Metanephros (tissue), 2 donors: ENCODE measurements around the gene MRPL9. TPM values are rescaled to one million over a fixed set of nuclear protein-coding genes. Genes with fewer than 3 reads are reported as not detected.

Experiments
- small RNA-seq: library from RNA; depleted of rRNA; stranded (forward); fragments of <200 nt; gene quantifications from one replicate; pipeline ENCODE3, GENCODE V24; 2014; ENCODE audit warnings: low replicate concordance
- total RNA-seq: library from RNA; depleted of rRNA; stranded (reverse); fragments of >200 nt; gene quantifications from one replicate; pipeline ENCODE4 v1.2.3, GENCODE V29; 2014

The MRPL9 gene
- 59.6 TPM for total RNA-seq

DNA sequence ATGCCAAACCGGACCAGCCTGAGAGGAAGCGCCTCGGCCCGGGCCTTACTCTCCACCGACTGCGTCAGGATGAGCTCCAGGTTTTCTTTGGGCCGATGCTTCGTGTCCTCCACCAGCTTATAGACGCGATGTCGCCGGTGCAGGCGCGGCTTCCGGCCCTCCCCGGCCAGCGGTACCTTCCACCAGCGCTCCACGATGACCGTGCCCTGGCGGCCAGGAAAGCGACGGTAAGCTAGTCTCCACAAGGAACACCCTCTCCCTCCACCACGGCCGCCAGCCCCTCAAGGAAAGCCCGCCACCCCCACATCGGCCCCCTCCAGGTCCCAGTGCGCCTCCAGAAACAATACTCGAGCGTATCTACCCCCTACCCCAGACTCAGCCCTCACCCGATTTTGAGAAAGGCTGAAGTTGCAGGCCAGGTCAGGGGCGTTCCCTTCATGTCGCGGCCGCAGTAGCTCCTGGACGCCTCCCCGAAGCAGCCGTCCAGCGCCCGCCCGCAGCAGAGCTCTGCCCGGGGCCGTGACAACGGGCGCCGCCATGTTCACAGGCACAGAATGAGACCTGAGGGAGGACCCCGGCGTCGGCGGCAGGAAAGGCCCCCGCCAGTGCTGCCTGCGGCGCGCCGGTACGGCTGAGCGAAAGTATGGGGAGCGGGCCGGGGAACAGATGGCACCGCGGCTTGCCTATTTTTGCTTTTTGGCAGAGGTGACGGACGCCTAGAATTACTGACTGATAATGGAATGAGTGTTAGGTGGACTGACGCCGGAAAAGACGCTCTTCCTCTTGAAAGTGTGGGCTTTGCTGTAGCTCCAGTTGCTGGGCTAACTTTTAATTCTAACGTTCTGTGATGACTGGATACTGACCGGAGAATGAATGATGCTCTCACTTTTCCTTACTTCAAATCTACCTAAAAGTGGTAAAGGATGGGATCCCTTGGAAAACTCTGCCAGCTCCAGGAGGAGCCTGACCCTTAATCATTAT, at the start of gene MRPL9:
MRPL9 (minus strand) TSS at position 556 of the 981 bp plus-strand sequence; CDS start at position 539, 17 bp downstream.

DNA sequence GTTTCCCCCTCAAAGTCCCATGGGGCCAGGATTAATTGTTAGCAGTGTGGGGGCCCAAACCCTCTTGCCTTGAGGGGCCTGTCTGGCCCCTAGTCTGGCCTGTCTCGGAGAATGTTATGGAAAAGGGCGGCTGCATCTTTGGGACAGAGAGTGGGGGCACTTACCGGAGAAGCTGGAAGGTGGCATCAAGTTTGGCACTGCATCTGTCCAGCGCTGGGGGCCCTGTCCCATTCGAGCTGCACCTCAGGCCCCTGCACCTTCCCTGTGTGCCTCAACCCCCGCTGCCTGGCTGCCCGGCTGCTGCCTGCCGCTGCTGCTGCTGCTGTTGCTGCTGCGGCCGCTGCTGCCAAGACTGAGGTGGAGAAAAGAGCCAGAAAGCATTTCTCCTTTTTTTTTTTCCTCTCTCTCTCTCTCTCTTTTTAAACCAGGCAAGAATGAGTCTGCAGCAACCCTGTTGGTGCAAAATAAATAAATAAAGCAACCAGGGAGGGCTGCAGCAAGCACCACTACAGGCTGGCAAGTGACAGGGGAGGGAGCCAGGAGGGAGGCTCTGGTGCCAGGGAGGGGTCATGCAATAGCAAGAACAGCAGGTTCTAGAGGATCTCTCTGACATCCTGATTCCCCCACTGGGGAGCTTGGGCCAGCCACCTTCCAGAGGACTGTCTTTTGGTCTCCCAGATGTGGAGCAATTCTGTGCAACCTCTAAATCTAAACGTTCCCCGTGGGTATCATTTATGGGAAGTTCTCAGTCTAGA, 41.9 kb upstream of the MRPL9 start, which contains the start of gene LINGO4:
LINGO4 (minus strand) TSS at position 354 of the 755 bp plus-strand sequence. CDS start 2,715 bp downstream, outside the sequence.

DNA sequence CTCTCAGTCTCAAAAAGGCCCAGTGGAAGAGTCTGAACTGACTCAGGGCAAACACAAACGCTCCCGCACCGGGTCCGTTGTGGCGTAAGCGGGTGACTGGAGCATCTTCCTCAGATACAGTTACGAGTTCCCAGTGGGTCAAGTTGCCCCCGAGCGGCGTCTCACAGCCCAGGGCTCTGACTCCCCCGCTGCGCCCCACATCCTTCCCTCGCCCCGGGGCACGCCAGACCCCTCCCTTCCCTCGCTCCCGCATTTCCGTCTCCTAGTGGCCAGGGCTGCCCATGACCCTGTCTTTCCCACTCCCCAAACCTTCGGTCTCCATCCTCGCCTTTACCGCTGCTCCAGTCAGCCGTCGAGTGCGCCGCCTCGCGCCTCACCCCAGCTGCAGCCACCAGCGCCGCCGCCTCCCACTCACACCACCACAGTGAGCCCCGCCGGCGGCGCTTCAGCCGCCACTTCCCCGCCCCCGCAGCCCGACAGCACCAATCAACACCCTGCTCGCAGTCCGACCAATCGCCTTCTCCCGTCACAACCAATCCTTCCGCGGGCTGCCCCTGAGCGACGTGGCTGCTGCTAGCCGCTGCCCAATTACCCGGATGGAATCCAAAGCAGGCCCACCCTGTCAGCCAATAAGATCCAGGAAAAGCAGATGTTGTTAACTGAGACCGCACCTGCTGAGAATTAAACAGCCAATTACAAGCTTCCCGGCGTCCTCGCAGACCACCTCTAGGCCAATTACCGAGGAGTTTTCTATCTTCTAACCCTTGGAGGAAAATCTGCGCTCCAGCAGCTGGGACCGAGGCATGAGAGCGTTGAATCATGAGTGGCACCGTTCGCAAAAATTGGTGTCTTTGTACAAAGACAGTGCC, 27.0 kb upstream of the MRPL9 start, which contains the start of gene TDRKH:
TDRKH (minus strand) TSS at position 430 of the 869 bp plus-strand sequence. CDS start 7,478 bp downstream, outside the sequence.

DNA sequence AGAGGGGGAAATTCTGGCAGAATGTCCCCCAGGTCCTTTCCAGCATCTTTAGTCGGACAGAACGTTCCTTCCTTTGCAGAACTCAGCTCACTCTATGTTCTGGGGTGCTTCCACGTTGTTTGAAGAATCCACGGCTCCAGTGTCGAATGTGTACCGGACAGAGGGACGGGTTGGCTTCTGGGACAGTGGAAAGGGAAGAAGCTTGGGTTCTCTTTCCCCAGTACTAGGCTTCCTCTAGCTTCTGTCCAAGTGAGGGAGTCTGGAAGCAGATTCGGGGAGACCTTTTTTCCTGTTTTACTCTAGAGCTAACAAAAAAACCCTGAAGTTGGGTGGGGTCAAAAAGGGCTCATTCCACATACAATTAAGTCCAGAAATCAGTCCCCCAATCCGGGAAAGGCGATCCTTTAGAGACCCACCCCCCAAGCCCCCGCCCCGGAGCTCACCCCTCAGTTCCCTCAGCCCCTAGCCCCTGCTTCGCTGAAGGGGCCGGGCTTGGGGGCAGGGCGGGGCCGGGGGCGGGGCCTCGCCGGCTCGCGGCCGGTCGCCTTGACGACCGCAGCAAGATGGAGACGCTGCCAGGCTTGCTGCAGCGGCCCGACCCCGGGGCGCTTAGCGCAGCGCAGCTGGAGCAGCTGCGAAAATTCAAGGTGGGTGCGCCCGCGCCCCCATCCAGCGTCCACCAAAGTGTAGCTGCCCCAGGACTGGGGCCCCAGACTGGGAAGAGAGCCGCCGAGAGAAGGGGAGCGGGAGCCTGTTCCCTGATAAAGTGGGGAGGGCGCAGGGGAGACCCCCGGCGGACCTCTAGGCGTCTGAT, 42.1 kb downstream of the MRPL9 start, which contains the start of gene RIIAD1:
RIIAD1 (plus strand) TSS at position 549 of the 814 bp plus-strand sequence; CDS start at position 564, 15 bp downstream.

DNA sequence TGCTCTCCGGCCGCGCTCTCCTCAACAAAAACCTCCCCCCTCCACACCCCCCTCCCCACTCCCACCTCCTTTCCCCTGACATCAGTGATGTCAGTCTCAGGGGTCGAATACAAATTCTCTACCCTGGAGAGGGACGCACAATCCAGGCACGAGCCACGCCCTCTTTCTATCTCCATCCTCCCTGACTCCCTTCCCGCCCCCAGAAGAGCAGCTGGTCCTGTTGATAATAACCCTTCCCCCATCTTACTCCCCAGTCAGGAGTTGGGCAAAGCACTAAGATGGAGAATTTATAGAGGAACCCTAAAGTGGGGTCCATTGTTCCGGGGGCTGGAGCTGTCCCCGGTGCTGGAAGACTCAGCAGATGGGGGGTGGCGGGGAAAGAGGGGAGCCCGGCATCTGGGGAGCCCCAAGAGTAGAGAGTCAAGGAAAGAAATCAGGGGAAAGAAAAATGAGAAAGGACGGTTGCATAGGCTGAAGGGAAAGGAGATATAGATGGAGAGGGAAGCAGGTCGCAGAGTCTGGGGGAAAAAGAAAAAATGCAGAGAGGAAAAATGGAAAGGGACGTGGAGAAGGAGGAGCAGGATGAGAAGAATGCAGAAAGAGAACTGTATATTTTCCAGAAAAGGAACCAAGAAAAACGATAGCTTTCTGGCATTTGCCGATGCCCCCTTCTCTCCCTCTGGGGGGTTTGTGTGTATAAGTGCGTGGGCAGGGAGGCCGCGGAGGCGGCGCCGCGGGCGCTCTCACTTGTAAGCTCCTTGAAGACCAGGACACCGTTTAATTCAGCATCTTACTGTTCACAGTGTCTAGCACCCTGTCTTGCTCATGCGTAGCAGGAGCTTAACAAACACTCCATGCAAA, 46.3 kb downstream of the MRPL9 start, which contains the start of gene CELF3:
CELF3 (minus strand) TSS at position 33 of the 861 bp plus-strand sequence. CDS start 783 bp downstream, outside the sequence.

Small RNAs within 50 kb of the gene (small RNA-seq; reads per million reads assigned to genes)
- gene RNU6-662P, result not detected

Other genes starting within 250 kb of the MRPL9 start
- gene TUFT1, start 223.2 kb downstream of the MRPL9 start, total RNA-seq, result 12.8 TPM
- gene SNX27, start 151.4 kb downstream of the MRPL9 start, total RNA-seq, result 44.3 TPM
- 0.18 TPM for gene CELF3, start 46.7 kb downstream of the MRPL9 start, total RNA-seq
- gene RIIAD1, start 42.0 kb downstream of the MRPL9 start, total RNA-seq, result 2.3 TPM
- 5.2 TPM for gene TDRKH, start 27.0 kb upstream of the MRPL9 start, total RNA-seq
- 0.47 TPM for gene LINGO4, start 41.9 kb upstream of the MRPL9 start, total RNA-seq
- 10.2 TPM for gene RORC, start 68.3 kb upstream of the MRPL9 start, total RNA-seq
- 0.12 TPM for gene C2CD4D, start 76.3 kb upstream of the MRPL9 start, total RNA-seq
- 0.41 TPM for gene THEM5, start 90.2 kb upstream of the MRPL9 start, total RNA-seq
- gene THEM4, start 146.0 kb upstream of the MRPL9 start, total RNA-seq, result 18.5 TPM
- gene S100A10, start 230.4 kb upstream of the MRPL9 start, total RNA-seq, result 76.5 TPM